ENCODE data around the gene TTF1.

- TF ChIP-seq CTCF (IDR thresholded peaks at IDR 0.05; ENCODE audit: low read depth, low read length) (no peak), POLR2A (IDR thresholded peaks at IDR 0.05; ENCODE audit: extremely low read depth, insufficient read length) (no peak), MAX (IDR thresholded peaks at IDR 0.05; ENCODE audit: low read depth, low read length) (no peak)
These were observed 36.0 kb downstream of the TTF1 start for GRCh38 chr9:132370592-132370991.
